Right cardiac atrium (tissue), 5 donors: ENCODE results near the gene NFKB2. TPM values are rescaled to one million over a fixed set of nuclear protein-coding genes. Genes with fewer than 3 reads are reported as not detected.

ENCODE experiments used
- ATAC-seq, 2 donors: fragments of 200-7000 bp; cut with Tn5 transposase; one replicate each; pipeline versions ENCODE4 v1.8.0 to v1.9.1; 2020; ENCODE audit warnings: moderate library complexity in 2 of 2, mild to moderate bottlenecking in 1 of 2
- DNase-seq, 3 donors: peaks; one replicate each; pipeline ENCODE4 v3.0.0-alpha.2; 2020
- H3K27ac ChIP-seq: one replicate; pipeline ENCODE4 v1.5.1; 2013; ENCODE audit warnings: mild to moderate bottlenecking, low read length, control low read depth, moderate library complexity
- H3K27me3 ChIP-seq: one replicate; pipeline ENCODE4 v1.6.1; 2013; ENCODE audit not compliant: control insufficient read depth, insufficient read depth
- H3K4me1 ChIP-seq: one replicate; pipeline ENCODE4 v1.6.1; 2013; ENCODE audit warnings: low read length; ENCODE audit not compliant: control insufficient read depth, insufficient read depth
- H3K4me3 ChIP-seq: one replicate; pipeline ENCODE4 v1.5.1; 2013; ENCODE audit warnings: low read length, control low read depth
- H3K9me3 ChIP-seq: one replicate; pipeline ENCODE4 v1.6.1; 2013; ENCODE audit warnings: low read length; ENCODE audit not compliant: control insufficient read depth
- WGBS: extraction: QIAGEN DNeasy Blood & Tissue Kit; methylation state at CpG from one replicate; pipeline ENCODE4 v1.1.7; 2013; 5-methylcytosine and 5-hydroxymethylcytosine counted together
- intact Hi-C, 4 donors: fragments of 100-400 bp; cut with DNase I; formaldehyde crosslinking; loops; one replicate each; pipeline versions ENCODE4 v1.11.0 to v1.14.0; 2022 to 2023
- polyA plus RNA-seq: library from polyadenylated mRNA; stranded (reverse); fragments of 200-250 nt; gene quantifications from one replicate; pipeline ENCODE4 v1.2.3, GENCODE V29; 2013
- total RNA-seq, 4 donors: library from RNA; stranded (reverse); fragmentation: NEBNext Ultra II Directional; extraction: Animal tissue kit (Norgen Biotek cat#: 25700); gene quantifications; one replicate each; pipeline ENCODE4 v1.2.1, GENCODE V29; 2021
- donor health status: healthy with polysubstance abuse.
- donor health status: DM: no; HTN: yes; CAD: no.
- donor health status: DM: no; HTN: no; CAD: no.
- donor health status: DM: no; HTN: yes; CAD: no; lungs with severe emphysema.
- donor health status: DM: yes; HTN: yes; CAD: no.

The NFKB2 gene
- total and polyA plus RNA-seq, 5 donors = 9.3 to 18.2 (median 14.2) TPM

DNA sequence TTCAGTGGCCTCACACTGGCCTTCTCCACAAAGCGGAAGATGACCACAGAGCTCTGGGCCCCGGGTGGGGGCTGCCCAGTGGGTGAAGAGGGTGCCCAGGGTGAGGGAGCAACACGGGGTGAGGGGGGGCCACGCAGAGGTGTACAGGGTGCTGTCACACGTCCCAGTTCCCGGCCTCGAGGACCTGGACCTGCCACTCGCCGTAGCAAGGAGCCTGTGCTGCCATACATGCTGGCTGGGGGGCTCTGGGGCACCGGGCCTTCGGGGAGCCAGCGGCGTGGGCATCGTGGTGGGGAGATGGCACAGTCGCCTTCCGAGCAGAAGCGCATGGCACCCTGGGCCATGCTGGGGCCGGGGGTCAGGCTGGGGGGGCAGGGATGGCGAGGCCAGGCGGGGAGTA, 21.2 kb downstream of the NFKB2 start:
- DNase-seq = peak in 2 of 3 donors; percentile 10 to 51
- intact Hi-C loops = no loop called here
- WGBS = 83% methylated on average over 20 of the region's 20 CpGs
- Histone ChIP-seq H3K4me3 (no peak overlapping the region), H3K27me3 (no peaks in the 10 kb centered on the region), H3K9me3 (no peaks in the 10 kb centered on the region), H3K27ac (no peak overlapping the region), H3K4me1 (peaks cover 3% of the 10 kb centered on the region)
- no peak for ATAC-seq

- no peak for ATAC-seq
- H3K27ac ChIP-seq = no peak within 1 kb of the TSS
- peak in 1 of 3 donors; percentile 56 for DNase-seq
- WGBS = 2% methylated on average over 45 of the region's 45 CpGs
- H3K27me3 ChIP-seq = no peaks in the 10 kb centered on the region
- peak within 1 kb of the TSS; percentile 8 for H3K4me3 ChIP-seq
- intact Hi-C loops = no loop called here
- no peaks in the 10 kb centered on the region for H3K9me3 ChIP-seq
- H3K4me1 ChIP-seq = peaks cover 3% of the 10 kb centered on the region
Observed at GRCh38 chr10:102418622-102419268, 23.2 kb downstream of the NFKB2 start, which contains the start of gene PSD. Gene PSD, minus strand, starts transcription at chr10:102418785. Its CDS starts 1,747 bp downstream, at chr10:102417038.

GRCh38 chr10:102419269-102420180, 24.0 kb downstream of the NFKB2 start:
- WGBS = under 1% methylated on average over 54 of the region's 54 CpGs
- peak; percentile 2 to 12 for ATAC-seq
- H3K4me1 ChIP-seq = peaks cover 3% of the 10 kb centered on the region
- DNase-seq = peak in 2 of 3 donors; percentile 79 to 85
- intact Hi-C loops = no loop called here
- H3K27me3 ChIP-seq = no peaks in the 10 kb centered on the region
- no peak overlapping the region for H3K27ac ChIP-seq
- peak overlapping the region; percentile 58 for H3K4me3 ChIP-seq
- no peaks in the 10 kb centered on the region for H3K9me3 ChIP-seq

DNA sequence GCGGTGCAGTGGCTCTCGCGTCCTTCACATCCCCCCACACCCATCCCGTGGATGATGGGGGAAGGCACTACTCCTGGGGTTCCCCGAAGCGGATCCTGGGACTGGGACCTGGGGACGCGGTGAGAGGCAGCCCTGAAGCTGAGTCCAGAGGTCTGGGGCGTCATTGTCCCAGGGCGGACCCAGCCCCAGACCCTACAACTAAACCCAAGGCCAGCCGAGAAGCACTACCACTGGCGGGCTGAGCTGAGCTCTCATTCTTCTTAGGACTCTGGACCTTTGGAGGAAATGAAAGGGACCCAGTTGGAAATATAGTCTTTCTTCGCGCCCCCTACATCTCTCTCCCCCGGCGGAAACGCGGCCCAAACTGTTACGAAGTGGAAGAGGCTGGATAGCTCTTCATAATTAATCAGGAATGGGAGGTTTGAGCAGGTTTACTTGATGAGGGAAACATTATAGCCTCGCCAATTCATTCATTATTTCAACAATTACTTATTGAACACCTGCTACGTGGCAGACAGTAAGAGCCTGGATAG, 24.7 kb downstream of the NFKB2 start:
- WGBS = 2% methylated on average over 21 of the region's 21 CpGs
- DNase-seq = peak in 1 of 3 donors; percentile 43
- Histone ChIP-seq H3K27ac (peak overlapping the region; percentile 92), H3K4me1 (peaks cover 3% of the 10 kb centered on the region), H3K4me3 (peak overlapping the region; percentile 58), H3K9me3 (no peaks in the 10 kb centered on the region), H3K27me3 (no peaks in the 10 kb centered on the region)
- intact Hi-C loops = no loop called here
- ATAC-seq = no peak

GRCh38 chr10:102420714-102421506, 25.4 kb downstream of the NFKB2 start, which contains the start of gene FBXL15:
Gene FBXL15, plus strand, starts transcription at chr10:102420836. Its CDS starts 294 bp downstream, at chr10:102421130.
- intact Hi-C loops = no loop called here
- Histone ChIP-seq H3K4me1 (peaks cover 3% of the 10 kb centered on the region), H3K4me3 (peak within 1 kb of the TSS; percentile 58), H3K27me3 (no peaks in the 10 kb centered on the region), H3K27ac (peak within 1 kb of the TSS; percentile 92), H3K9me3 (no peaks in the 10 kb centered on the region)
- peak; percentile 96 to 98 (median 97) for DNase-seq
- ATAC-seq = peak; percentile 88
- WGBS = under 1% methylated on average over 66 of the region's 66 CpGs

DNA sequence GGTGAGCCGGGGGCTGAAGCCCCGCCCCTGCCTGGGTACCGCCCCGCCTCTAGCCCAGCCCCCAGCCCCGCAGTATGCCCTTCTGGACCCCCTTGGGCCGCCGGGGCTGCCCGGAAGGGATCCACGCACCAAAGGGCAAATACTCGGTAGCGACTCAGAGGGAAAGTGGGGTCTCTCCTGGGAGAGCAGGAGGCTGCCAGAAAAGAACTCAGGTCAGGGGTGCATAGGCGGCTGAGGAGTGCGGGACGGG, 25.9 kb downstream of the NFKB2 start:
- under 1% methylated on average over 14 of the region's 14 CpGs for WGBS
- Histone ChIP-seq H3K9me3 (no peaks in the 10 kb centered on the region), H3K27me3 (no peaks in the 10 kb centered on the region), H3K27ac (peak overlapping the region; percentile 69), H3K4me3 (peak overlapping the region; percentile 58), H3K4me1 (peaks cover 3% of the 10 kb centered on the region)
- no peak for ATAC-seq
- no peak for DNase-seq
- intact Hi-C loops = no loop called here

DNA sequence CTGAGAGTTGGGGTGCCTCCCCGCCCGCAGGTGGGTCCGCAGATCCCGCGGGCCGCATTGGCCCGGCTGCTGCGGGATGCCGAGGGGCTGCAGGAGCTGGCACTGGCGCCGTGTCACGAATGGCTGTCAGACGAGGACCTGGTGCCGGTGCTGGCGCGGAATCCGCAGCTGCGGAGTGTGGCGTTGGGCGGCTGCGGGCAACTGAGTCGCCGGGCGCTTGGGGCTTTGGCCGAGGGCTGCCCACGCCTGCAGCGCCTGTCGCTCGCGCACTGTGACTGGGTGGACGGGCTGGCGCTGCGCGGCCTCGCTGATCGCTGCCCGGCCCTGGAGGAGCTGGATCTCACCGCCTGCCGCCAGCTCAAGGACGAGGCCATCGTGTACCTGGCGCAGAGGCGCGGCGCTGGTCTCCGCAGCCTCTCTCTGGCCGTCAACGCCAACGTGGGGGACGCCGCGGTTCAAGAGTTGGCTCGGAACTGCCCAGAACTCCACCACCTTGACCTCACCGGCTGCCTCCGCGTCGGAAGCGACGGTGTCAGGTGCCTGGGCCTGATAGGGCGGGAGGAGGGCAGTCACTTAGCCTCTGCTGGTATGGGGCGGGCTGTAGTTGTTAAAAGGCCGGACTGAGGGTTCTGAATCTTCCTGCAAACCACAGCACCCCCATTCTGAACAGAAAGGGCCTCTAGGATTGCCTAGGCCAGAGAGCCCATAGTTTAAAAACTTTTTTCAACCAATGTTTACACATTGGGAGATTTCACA, 26.4 kb downstream of the NFKB2 start:
- Histone ChIP-seq H3K4me1 (peaks cover 3% of the 10 kb centered on the region), H3K27me3 (no peaks in the 10 kb centered on the region), H3K9me3 (no peaks in the 10 kb centered on the region), H3K4me3 (peak overlapping the region; percentile 58), H3K27ac (peak overlapping the region; percentile 69)
- ATAC-seq (peak; percentile 3 to 8), DNase-seq (peak in 2 of 3 donors; percentile 75 to 76)
- intact Hi-C loops = no loop called here
- under 1% methylated on average over 62 of the region's 62 CpGs for WGBS

GRCh38 chr10:102422545-102423129, 27.1 kb downstream of the NFKB2 start:
- WGBS = 7% methylated on average over 28 of the region's 28 CpGs
- DNase-seq = peak; percentile 82 to 92 (median 91)
- intact Hi-C loops = no loop called here
- H3K27me3 ChIP-seq = no peaks in the 10 kb centered on the region
- H3K9me3 ChIP-seq = no peaks in the 10 kb centered on the region
- ATAC-seq = peak; percentile 62 to 65
- peaks cover 3% of the 10 kb centered on the region for H3K4me1 ChIP-seq
- peak overlapping the region; percentile 40 for H3K27ac ChIP-seq
- peak overlapping the region; percentile 58 for H3K4me3 ChIP-seq

DNA sequence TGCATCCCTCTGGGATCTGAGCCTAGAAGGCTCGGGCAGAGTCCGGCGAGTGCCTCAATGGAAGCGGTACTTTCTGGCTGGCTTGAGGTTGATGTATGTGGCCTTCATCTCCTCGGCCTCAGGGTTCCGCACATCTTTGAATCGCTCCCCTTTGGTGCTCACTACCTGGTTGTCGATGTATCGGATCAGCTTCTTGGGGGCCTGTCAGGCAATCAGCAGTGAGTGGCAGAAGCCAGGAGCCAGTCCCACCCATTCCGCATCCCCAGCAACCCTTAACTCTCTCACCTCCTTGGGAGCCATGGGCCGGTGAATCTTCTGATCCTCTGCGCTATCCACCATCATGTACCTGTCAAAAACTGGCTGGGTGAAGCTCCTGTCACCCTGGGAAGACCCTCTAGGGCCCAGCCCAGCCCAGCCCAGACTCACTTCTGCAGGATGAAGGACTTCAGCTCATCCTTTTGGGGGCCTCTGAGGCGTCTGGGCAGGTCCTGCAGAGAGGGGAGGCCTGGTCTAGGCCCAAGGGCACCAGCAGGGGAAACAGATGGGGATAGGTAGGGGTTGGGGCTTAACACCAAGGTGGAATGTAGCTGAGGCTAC, 28.0 kb downstream of the NFKB2 start:
- WGBS = 90% methylated on average over 13 of the region's 13 CpGs

More for the DNA sequence above, 28.0 kb downstream of the NFKB2 start:
- Histone ChIP-seq H3K4me3 (no peak overlapping the region), H3K9me3 (no peaks in the 10 kb centered on the region), H3K4me1 (peaks cover 3% of the 10 kb centered on the region), H3K27me3 (no peaks in the 10 kb centered on the region), H3K27ac (no peak overlapping the region)
- DNase-seq (no peak), ATAC-seq (no peak)
- intact Hi-C loops = no loop called here
